Measurements from ENCODE around the gene TMEM82.

TMEM82 gene

DNA sequence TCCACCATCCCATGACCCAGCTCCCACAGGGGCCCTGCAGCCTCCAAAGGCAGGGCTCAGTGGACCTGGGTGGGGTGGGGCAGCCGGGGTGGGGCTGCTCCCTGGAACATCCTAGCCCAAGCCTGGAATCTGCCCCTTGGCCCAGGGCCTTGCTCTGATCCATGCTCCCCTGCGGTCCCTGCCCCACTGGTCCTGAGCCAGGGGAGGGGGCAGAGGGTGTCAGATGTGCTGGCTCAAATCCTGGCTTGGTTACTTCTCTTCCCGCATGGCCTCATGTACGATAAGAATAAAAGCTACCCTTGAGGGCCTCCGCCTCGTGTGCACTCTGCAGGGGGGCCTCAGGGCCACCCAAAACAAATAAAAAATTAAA, 5.4 kb upstream of the TMEM82 start:
- no peak for DNase-seq

GRCh38 chr1:15737324-15738319, 4.7 kb upstream of the TMEM82 start:
- DNase-seq: no peak

DNA sequence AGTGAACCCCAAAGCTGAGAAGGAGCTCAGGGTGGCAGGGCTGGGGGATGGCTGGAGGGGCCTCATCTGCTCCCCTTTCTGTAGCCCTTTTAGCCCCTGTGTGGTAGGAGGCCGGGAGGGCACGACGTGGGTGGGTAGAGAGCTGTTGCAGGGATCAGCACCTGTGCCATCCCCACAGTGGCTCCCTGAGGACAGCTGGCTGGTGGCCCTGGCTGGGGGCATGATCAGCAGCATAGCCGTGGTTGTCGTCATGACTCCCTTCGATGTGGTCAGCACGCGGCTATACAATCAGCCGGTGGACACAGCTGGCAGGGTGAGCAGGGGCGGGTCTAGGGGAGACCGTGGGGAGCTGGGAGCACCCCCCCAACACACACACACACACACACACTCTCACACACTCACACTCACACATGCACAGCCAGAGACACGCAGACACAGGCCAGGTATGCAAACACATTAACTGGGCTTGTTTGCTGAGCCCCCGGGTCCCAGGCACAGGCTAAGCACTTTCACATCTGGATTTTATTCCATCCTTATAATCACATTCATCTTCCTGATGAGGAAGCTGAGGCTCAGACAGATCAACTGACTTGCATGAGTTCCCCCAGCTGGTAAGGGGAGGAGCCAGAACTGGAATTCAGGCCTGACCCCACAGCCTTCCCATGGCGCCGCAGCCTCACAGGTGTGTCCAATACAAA, 3.7 kb upstream of the TMEM82 start:
- DNase-seq: no peak

GRCh38 chr1:15739259-15739658, 3.0 kb upstream of the TMEM82 start:
- no peak for DNase-seq

DNA sequence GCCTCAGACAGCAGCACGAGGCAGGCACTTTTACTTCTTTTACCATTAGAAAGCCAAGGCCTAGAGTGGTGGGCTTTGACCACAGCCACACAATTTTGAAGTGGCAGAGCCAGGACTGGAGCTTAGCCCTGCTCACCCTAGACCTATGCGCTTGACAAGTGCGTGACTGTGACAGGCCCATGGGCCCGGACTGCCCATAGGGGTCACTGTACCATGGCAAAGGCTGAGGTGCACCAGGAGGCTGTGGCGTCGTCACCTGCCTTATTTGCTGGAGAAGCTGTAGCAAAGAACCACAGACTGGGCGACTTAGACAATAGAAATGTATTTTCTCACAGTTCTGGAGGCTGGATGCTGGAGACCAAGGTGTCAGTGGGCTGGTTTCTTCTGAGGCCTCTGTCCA, 2.6 kb upstream of the TMEM82 start:
- no peak for DNase-seq

GRCh38 chr1:15740924-15741850, 1.1 kb upstream of the TMEM82 start:
- DNase-seq: peak; percentile 31 to 53

- no peak for DNase-seq
Measured at GRCh38 chr1:15744122-15744679, 1.9 kb downstream of the TMEM82 start.

DNA sequence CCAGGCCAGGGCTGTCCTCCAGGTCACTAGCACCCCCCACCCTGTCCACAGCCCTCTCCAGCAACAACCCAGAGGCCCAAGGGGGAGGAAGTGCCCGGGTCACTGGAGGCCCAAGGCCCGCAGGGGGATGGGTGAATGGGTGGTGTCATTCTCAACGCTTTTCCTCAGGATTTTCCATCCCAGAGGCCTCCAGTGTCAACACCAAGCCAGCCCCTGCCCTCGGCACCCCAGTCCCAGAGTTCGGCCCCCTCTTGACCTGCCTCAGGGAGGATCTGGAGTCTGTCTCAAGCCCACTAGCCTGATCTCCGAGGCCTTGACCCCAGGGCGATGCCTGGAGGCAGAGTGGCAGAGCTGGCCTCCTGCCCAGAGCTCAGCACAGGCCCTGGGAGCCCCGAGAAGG, 5.1 kb downstream of the TMEM82 start:
- no peak for DNase-seq

- DNase-seq: no peak
Measured at GRCh38 chr1:15748264-15748663, 6.0 kb downstream of the TMEM82 start.

DNA sequence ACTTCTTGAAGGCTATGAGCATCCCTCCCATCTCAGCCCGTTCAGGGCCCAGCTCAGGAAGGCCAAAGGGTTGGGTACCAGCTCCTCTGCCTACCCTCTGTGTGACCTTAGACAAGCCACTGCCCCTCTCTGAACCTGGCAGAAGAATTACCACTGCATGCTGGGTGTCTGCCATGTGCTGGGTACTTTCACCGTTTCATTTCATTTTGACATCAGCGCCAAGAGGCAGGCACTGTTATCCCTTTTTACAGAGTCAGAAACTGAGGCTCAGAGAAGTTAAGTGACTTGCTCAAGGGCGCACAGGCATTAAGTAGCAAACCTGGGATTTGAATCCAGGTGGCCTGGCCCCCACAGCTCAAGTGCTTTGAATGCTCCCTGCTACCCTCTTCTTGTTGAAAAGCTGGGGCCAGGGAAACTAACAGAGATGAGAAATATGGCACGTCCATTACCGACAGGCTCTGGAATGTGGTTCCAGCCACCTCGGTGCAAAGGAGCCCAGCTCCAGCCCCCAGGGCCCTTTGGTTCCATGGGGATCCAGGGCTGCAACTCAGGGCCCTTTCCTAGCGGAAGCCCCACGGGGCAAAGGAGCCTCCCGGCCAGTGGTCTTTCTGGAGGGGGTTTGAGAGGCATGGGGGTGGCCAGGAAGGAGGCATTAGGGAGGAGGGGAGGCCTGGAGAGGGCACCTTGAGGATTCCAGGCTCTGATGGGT, 6.5 kb downstream of the TMEM82 start:
- DNase-seq: no peak

DNA sequence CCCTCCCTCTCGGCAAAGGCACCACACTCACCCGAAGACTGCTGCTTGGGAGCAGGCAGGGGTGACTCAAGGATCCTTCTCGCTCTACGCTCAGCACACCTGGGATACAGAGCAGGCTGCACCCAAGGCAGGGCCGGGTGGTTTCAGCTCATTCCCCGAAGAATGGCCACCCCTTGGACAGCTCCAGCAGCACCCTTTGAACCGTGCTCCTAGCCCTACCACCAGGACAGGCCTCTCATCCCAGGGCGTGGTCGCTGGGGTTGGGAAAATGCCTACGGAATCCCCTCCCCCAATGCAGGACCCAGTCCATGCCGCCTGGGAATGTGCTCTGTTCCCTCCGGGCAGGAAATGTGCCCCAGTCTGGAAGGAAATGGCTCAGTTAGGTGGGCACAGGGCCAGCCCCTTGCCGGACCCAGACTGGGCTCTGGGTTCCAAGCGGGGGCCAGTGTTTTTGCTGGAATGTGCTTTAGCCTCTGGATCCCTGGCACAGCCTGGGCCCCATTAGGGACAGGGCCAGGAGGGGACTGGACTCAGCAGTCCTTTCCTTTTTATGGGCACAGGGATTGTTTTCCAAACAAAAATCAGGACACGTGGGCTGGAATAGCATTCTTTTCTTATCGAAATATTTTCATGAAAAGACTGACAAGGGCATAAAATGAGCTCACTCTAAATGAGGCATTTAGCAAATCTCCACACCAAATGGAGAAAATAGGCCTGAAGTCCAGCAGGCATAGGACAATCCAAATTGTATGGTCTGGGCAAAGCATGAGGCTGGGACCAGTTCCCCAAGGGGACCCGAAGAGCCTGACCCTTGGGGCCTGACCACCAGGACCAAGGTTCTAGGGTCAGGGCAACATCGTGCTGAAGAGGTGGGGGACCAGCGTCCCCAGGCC, 7.3 kb downstream of the TMEM82 start:
- DNase-seq: no peak

- DNase-seq: no peak
Measured at GRCh38 chr1:15750924-15751323, 8.6 kb downstream of the TMEM82 start.

GRCh38 chr1:15751717-15752116, 9.4 kb downstream of the TMEM82 start:
- DNase-seq: no peak

GRCh38 chr1:15753776-15754175, 11.5 kb downstream of the TMEM82 start:
- no peak for DNase-seq

GRCh38 chr1:15755021-15755645, 12.8 kb downstream of the TMEM82 start:
- no peak for DNase-seq

- DNase-seq: no peak
Measured at GRCh38 chr1:15755646-15756040, 13.3 kb downstream of the TMEM82 start.

DNA sequence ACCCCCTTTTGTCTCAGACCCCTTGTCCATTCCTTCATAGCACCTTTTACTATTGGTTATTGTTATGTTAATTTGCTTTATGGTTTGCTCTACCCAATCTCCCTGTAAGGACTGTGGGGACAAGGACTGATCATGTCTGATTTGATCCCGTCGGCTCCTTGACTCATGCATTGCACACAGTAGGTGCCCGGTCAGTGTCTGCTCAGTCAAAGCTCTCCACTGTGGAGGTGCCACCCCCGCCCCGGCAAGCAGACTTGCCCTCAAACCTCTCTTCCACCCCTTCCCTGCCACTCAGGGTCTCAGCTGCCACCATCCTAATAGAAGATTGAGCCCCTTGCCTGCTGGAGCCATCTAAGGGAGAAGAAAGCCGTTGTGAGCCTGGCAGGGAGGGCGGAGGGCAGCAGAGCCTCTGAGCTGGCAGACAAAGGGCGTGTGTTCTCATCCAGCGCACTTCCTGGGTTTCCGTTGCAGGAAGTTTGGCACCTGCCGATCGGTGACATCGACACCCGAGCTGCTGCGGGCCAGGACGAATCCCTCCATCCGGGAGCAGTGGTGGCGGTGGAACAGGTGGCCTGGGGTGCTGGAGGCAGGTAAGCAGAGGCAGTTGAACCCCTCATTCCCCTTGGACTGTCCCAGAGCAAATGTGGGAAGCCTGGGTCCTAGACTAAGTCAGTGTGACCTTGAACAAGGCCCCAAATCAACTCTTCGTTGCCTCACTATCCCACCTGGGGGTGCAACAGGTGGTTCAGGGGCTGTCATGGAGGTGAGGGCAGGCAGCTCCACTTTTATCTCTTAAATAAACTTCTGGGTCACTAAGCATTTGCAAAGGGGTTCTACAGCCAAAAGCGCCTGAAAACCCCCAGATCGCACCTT, 14.1 kb downstream of the TMEM82 start:
- DNase-seq: no peak

DNA sequence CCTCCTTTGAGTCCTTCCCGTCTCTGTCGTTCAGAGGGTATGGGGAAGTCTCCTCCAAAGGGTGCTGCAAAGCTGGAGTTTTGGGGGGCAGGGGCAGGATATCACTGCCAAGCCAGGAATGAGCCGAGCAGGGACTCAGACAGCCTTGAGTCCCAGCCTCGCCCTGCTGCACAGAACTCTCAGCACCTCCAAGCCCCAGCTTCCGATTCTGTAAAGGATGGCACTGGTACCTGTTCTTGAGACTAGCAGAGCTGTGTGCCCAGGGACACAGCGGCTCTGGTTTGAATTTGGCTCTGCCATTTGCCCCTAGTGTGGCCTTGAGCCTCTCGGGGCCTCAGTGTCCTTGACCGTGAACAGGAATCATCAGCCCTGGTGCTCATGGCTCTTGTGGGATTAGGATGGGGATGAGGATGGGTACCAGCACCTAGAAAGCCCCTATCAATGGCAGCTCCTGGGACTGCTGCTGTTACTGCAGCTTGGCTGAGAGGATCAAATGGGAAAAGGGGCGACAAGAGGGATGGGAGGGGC, 14.8 kb downstream of the TMEM82 start:
- DNase-seq: no peak

Measured in NCI-H187 (cell line).